OCI-LY7 (cell line): ENCODE data around the gene NSL1. TPM values are rescaled to one million over a fixed set of nuclear protein-coding genes. Genes with fewer than 3 reads are reported as not detected.

Source experiments
- BruUV-seq: library from RNA; stranded (reverse); fragments of 400-500 nt; replicated peaks from 2 replicates; lab custom pipeline; 2021; lab: Mats Ljungman, UMichigan
- CTCF ChIA-PET: fragments of 300-600 bp; sonication (Branson Sonifier 250); formaldehyde crosslinking; loops from one replicate; lab custom pipeline; 2022; ENCODE audit warnings: antibody characterized with exemption; ENCODE audit not compliant: unreplicated experiment; lab: Charles Lee
- POLR2A ChIA-PET: fragments of 300-600 bp; sonication (Branson Sonifier 250); formaldehyde crosslinking; loops from one replicate; lab custom pipeline; 2022; ENCODE audit warnings: antibody characterized with exemption; lab: Charles Lee
- DNase-seq: peaks from one replicate; pipeline ENCODE4 v3.0.0-alpha.2; 2015; ENCODE audit warnings: low spot score
- H2AFZ ChIP-seq: fragments of 200-600 bp; sonication (generic), shearing (Covaris generic); 2 replicates; pipeline ENCODE4 v1.6.1; 2014; ENCODE audit warnings: mild to moderate bottlenecking, antibody characterized with exemption, low read length, moderate library complexity
- H3K27ac ChIP-seq: fragments of 200-600 bp; sonication (generic); 2 replicates; pipeline ENCODE4 v1.5.1; 2014; ENCODE audit warnings: mixed run types, low read depth, mild to moderate bottlenecking, moderate library complexity, low read length, inconsistent platforms; ENCODE audit not compliant: poor library complexity, severe bottlenecking
- H3K36me3 ChIP-seq: fragments of 200-600 bp; sonication (generic); 2 replicates; pipeline ENCODE4 v1.6.1; 2014; ENCODE audit warnings: mild to moderate bottlenecking, antibody characterized with exemption, low read length, moderate library complexity, mixed read lengths; ENCODE audit not compliant: insufficient read depth
- H3K4me1 ChIP-seq: fragments of 200-600 bp; sonication (generic); 2 replicates; pipeline ENCODE4 v1.5.1; 2014; ENCODE audit warnings: mild to moderate bottlenecking, low read length; ENCODE audit not compliant: insufficient read depth, poor library complexity, severe bottlenecking
- H3K4me2 ChIP-seq: fragments of 200-600 bp; sonication (generic); 2 replicates; pipeline ENCODE4 v1.6.1; 2014; ENCODE audit warnings: mild to moderate bottlenecking, low read length
- H3K4me3 ChIP-seq: fragments of 200-600 bp; sonication (generic); 2 replicates; pipeline ENCODE4 v1.5.1; 2014; ENCODE audit warnings: mild to moderate bottlenecking, low read depth, low read length; ENCODE audit not compliant: poor library complexity, severe bottlenecking
- H3K79me2 ChIP-seq: fragments of 200-600 bp; sonication (generic); 2 replicates; pipeline ENCODE4 v1.6.1; 2016; ENCODE audit warnings: low read depth, mild to moderate bottlenecking, low read length, moderate library complexity, mixed read lengths; ENCODE audit not compliant: insufficient read depth
- H3K9me2 ChIP-seq: fragments of 200-600 bp; sonication (generic); 2 replicates; pipeline ENCODE4 v1.6.1; 2016; ENCODE audit warnings: mild to moderate bottlenecking, low read length, mixed read lengths; ENCODE audit not compliant: insufficient read depth
- H3K9me3 ChIP-seq: fragments of 200-600 bp; sonication (generic); 2 replicates; pipeline ENCODE4 v1.6.1; 2014; ENCODE audit warnings: mild to moderate bottlenecking, mixed run types, low read length, mixed read lengths
- H4K20me1 ChIP-seq: fragments of 200-600 bp; sonication (generic); 2 replicates; pipeline ENCODE4 v1.6.1; 2014; ENCODE audit warnings: mild to moderate bottlenecking, antibody characterized with exemption, low read length, moderate library complexity, mixed read lengths; ENCODE audit not compliant: insufficient read depth
- CTCF ChIP-seq: fragments of 200-600 bp; sonication (generic); conservative IDR thresholded peaks from 2 replicates; pipeline ENCODE4 v1.5.1; 2014; ENCODE audit warnings: mild to moderate bottlenecking, antibody characterized with exemption, low read length, moderate library complexity, mixed read lengths
- EZH2phosphoT487 ChIP-seq: fragments of 200-600 bp; sonication (generic); IDR thresholded peaks from 2 replicates; pipeline ENCODE4 v1.6.1; 2018; ENCODE audit warnings: low read depth, borderline replicate concordance, mild to moderate bottlenecking, mixed run types, antibody characterized with exemption, low read length, moderate library complexity, mixed read lengths
- intact Hi-C: fragments of 100-400 bp; cut with micrococcal nuclease; formaldehyde crosslinking; loops from one replicate; pipeline ENCODE4 v1.10.0; 2022; ENCODE audit not compliant: unreplicated experiment
- total RNA-seq, 2 experiments: library from RNA; depleted of rRNA in 1 of 2; stranded (reverse); fragments of >200 nt in 1 of 2; shearing (Covaris generic) in 1 of 2; gene quantifications; 2 replicates each; pipeline ENCODE4 v1.2.3, GENCODE V29; 2014 to 2022

The NSL1 gene
- total RNA-seq, 2 experiments from 2014 or later: 66.8 to 70.9 TPM

GRCh38 chr1:212688341-212689047 is 103.1 kb downstream of the NSL1 start:
- POLR2A ChIA-PET: interaction anchor here (0.5 kb wide), 1 partner anchor 314 kb away, joined by 6 read pairs; no protein-coding TSS in a partner anchor
- Histone ChIP-seq H3K79me2 (no peaks in the 10 kb centered on the region), H4K20me1 (no peaks in the 10 kb centered on the region), H3K36me3 (no peaks in the 10 kb centered on the region), H2AFZ (no peak overlapping the region), H3K9me2 (no peaks in the 10 kb centered on the region), H3K4me3 (no peak overlapping the region), H3K9me3 (no peaks in the 10 kb centered on the region), H3K4me2 (no peak overlapping the region), H3K4me1 (peaks cover 7% of the 10 kb centered on the region), H3K27ac (no peak overlapping the region)
- CTCF ChIA-PET: no interaction called here
- no TSS peak for BruUV-seq
- DNase-seq: no peak
- intact Hi-C loops: no loop called here
- no peak for TF ChIP-seq EZH2phosphoT487
- TF ChIP-seq CTCF: no peak

GRCh38 chr1:212687811-212688210 is 103.8 kb downstream of the NSL1 start:
- no peak overlapping the region for H2AFZ ChIP-seq
- H3K4me1 ChIP-seq: peaks cover 14% of the 10 kb centered on the region
- POLR2A ChIA-PET: no interaction called here
- no peaks in the 10 kb centered on the region for H4K20me1 ChIP-seq
- no peak for TF ChIP-seq CTCF
- TF ChIP-seq EZH2phosphoT487: no peak
- no peak overlapping the region for H3K27ac ChIP-seq
- CTCF ChIA-PET: no interaction called here
- no peaks in the 10 kb centered on the region for H3K79me2 ChIP-seq
- no peak for DNase-seq
- intact Hi-C loops: loop anchor here (2.0 kb wide), 1 partner anchor 19 kb away; no protein-coding TSS in a partner anchor
- no peak overlapping the region for H3K4me2 ChIP-seq
- H3K9me2 ChIP-seq: no peaks in the 10 kb centered on the region
- BruUV-seq: no TSS peak
- no peak overlapping the region for H3K4me3 ChIP-seq
- H3K36me3 ChIP-seq: no peaks in the 10 kb centered on the region
- H3K9me3 ChIP-seq: no peaks in the 10 kb centered on the region

- no peak overlapping the region for H3K27ac ChIP-seq
- BruUV-seq: no TSS peak
- POLR2A ChIA-PET: no interaction called here
- H3K4me2 ChIP-seq: no peak overlapping the region
- DNase-seq: no peak
- no peak overlapping the region for H3K4me3 ChIP-seq
- CTCF ChIA-PET: no interaction called here
- no peaks in the 10 kb centered on the region for H4K20me1 ChIP-seq
- H3K9me3 ChIP-seq: no peaks in the 10 kb centered on the region
- no peak for TF ChIP-seq EZH2phosphoT487
- TF ChIP-seq CTCF: no peak
- H3K79me2 ChIP-seq: no peaks in the 10 kb centered on the region
- H3K4me1 ChIP-seq: peaks cover 21% of the 10 kb centered on the region
- no peaks in the 10 kb centered on the region for H3K36me3 ChIP-seq
- intact Hi-C loops: loop anchor here (2.0 kb wide), 1 partner anchor 20 kb away; no protein-coding TSS in a partner anchor
- H2AFZ ChIP-seq: no peak overlapping the region
- H3K9me2 ChIP-seq: no peaks in the 10 kb centered on the region
Measured at GRCh38 chr1:212686591-212686990, 105.0 kb downstream of the NSL1 start.
